OCI-LY3 (cell line): ENCODE results near the gene LTO1.

ENCODE experiments used
- H2AFZ ChIP-seq: fragments of 200-600, 300-600 bp; shearing (Covaris generic); 2 replicates; pipeline ENCODE4 v1.6.0; 2014; ENCODE audit warnings: antibody characterized with exemption, low read depth, low read length
- H3K27ac ChIP-seq: fragments of 200-600, 300-600 bp; sonication (generic); 2 replicates; pipeline ENCODE4 v1.5.1; 2014; ENCODE audit warnings: mild to moderate bottlenecking, low read length, moderate library complexity, mixed read lengths
- H3K27me3 ChIP-seq: fragments of 200-600, 300-600 bp; sonication (generic); 2 replicates; pipeline ENCODE4 v1.6.1; 2014; ENCODE audit warnings: low read depth, low read length, mixed read lengths
- H3K36me3 ChIP-seq: fragments of 200-600, 300-600 bp; sonication (generic); replicated peaks from 2 replicates; pipeline ENCODE3; 2014; ENCODE audit warnings: low read depth, low read length, mixed read lengths
- H3K4me1 ChIP-seq: fragments of 300-600, 200-600 bp; sonication (generic); 2 replicates; pipeline ENCODE4 v1.6.1; 2014; ENCODE audit warnings: low read length, mixed read lengths
- H3K4me2 ChIP-seq: fragments of 200-600, 300-600 bp; sonication (generic); 2 replicates; pipeline ENCODE4 v1.6.1; 2014; ENCODE audit warnings: low read length, mixed read lengths
- H3K4me3 ChIP-seq: fragments of 300-600, 200-600 bp; sonication (generic); 2 replicates; pipeline ENCODE4 v1.5.1; 2014; ENCODE audit warnings: antibody characterized with exemption, mild to moderate bottlenecking, low read length, moderate library complexity
- H3K79me2 ChIP-seq: fragments of 300-600, 200-600 bp; shearing (Covaris generic); 2 replicates; pipeline ENCODE4 v1.6.1; 2014; ENCODE audit warnings: mild to moderate bottlenecking, low read length, mixed read lengths
- H3K9ac ChIP-seq: fragments of 300-600, 200-600 bp; shearing (Covaris generic); 2 replicates; pipeline ENCODE4 v1.6.0; 2014; ENCODE audit warnings: mild to moderate bottlenecking, low read length, moderate library complexity
- H3K9me3 ChIP-seq: fragments of 200-600, 300-600 bp; shearing (Covaris generic); 2 replicates; pipeline ENCODE4 v1.6.1; 2014; ENCODE audit warnings: low read length, mixed read lengths; ENCODE audit not compliant: insufficient read depth
- H4K20me1 ChIP-seq: fragments of 200-600, 300-600 bp; sonication (generic); 2 replicates; pipeline ENCODE4 v1.6.1; 2016; ENCODE audit warnings: low read length, mixed read lengths; ENCODE audit not compliant: insufficient read depth
- EZH2phosphoT487 ChIP-seq: fragments of 200-600 bp; shearing (Covaris generic); IDR thresholded peaks from 2 replicates; pipeline ENCODE4 v1.6.1; 2018; ENCODE audit warnings: antibody characterized with exemption, mixed run types, low read depth
- TF ChIP-seq, protein P1 (sequence below): fragments of 200-600, 300-600 bp; sonication (generic); IDR thresholded peaks from 2 replicates; pipeline ENCODE4 v1.5.1; 2014; ENCODE audit warnings: antibody characterized with exemption, low read length, low read depth

Gene LTO1

DNA sequence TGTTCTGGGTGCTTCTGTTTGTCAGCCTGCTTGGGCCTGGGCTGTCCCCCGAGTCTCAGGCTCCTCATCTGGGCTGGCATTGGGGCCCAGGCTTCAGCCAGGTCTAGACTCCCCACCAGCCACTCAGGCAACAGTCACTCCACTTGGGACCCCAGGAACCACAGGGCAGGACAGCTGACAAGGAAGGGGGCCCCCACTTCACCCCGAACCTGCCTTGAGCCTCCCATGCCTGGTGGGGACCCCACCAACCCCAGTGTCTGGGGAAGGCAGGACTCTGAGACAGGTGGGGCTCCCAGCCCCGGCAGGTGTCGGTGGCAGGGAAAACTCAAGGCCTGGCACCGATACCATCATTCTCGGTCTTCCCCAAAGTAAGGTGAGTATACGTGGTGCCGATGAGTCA, 11.7 kb upstream of the LTO1 start:
- no peaks in the 10 kb centered on the region for H3K79me2 ChIP-seq
- no peaks in the 10 kb centered on the region for H4K20me1 ChIP-seq
- TF ChIP-seq EZH2phosphoT487 = no peak
- TF ChIP-seq, protein P1, sequence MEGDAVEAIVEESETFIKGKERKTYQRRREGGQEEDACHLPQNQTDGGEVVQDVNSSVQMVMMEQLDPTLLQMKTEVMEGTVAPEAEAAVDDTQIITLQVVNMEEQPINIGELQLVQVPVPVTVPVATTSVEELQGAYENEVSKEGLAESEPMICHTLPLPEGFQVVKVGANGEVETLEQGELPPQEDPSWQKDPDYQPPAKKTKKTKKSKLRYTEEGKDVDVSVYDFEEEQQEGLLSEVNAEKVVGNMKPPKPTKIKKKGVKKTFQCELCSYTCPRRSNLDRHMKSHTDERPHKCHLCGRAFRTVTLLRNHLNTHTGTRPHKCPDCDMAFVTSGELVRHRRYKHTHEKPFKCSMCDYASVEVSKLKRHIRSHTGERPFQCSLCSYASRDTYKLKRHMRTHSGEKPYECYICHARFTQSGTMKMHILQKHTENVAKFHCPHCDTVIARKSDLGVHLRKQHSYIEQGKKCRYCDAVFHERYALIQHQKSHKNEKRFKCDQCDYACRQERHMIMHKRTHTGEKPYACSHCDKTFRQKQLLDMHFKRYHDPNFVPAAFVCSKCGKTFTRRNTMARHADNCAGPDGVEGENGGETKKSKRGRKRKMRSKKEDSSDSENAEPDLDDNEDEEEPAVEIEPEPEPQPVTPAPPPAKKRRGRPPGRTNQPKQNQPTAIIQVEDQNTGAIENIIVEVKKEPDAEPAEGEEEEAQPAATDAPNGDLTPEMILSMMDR = no peak
- H3K4me3 ChIP-seq = no peak overlapping the region
- H3K9me3 ChIP-seq = no peaks in the 10 kb centered on the region
- H3K4me1 ChIP-seq = peaks cover 13% of the 10 kb centered on the region
- H3K27me3 ChIP-seq = no peaks in the 10 kb centered on the region
- H3K9ac ChIP-seq = no peak overlapping the region
- no peak overlapping the region for H2AFZ ChIP-seq
- no peak overlapping the region for H3K4me2 ChIP-seq
- H3K27ac ChIP-seq = no peak overlapping the region
- no peaks in the 10 kb centered on the region for H3K36me3 ChIP-seq

DNA sequence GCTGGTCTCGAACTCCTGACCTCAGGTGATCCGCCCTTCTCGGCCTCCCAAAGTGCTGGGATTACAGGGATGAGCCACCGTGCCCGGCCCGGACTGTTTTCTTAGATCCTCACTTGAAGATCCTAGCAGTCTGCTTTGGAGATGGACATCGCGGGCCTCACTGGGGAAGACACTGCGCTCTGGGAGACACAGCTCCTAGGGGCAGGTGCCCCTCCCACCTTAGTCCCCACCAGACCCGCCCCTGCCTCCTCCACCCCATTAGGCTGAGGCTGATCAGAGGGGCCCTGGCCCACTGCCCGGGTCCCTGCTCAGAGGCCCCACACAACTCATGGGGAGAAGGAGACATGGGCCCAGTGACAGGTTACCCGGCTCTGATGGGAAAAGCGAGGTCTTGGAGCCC, 11.3 kb upstream of the LTO1 start:
- Histone ChIP-seq H3K4me1 (peaks cover 13% of the 10 kb centered on the region), H3K9ac (no peak overlapping the region), H4K20me1 (no peaks in the 10 kb centered on the region), H3K36me3 (no peaks in the 10 kb centered on the region), H3K27me3 (no peaks in the 10 kb centered on the region), H3K4me3 (no peak overlapping the region), H3K27ac (no peak overlapping the region), H2AFZ (no peak overlapping the region), H3K79me2 (no peaks in the 10 kb centered on the region), H3K4me2 (peak overlapping the region; percentile 99), H3K9me3 (no peaks in the 10 kb centered on the region)
- TF ChIP-seq, protein P1 = no peak
- TF ChIP-seq EZH2phosphoT487 = no peak

DNA sequence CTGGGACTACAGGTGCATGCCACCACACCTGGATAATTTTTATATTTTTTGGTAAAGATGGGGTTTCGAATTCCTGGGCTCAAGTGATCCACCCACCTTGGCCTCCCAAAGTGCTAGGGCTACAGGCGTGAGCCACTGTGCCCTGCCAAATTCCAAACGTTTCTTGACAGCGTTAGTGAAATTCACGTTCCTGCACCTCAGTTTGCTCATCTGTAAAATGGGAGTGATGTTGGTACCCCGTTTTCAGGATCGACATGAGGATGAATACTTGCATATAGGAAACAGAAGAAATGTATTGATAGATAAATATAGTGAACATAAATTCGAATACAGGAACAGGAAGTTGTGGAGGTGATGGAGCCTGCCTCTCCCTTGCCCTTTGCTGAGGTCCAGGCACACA, 10.2 kb upstream of the LTO1 start:
- peak overlapping the region; percentile 79 for H3K4me3 ChIP-seq
- TF ChIP-seq, protein P1 = no peak
- no peak for TF ChIP-seq EZH2phosphoT487
- no peaks in the 10 kb centered on the region for H4K20me1 ChIP-seq
- H3K27me3 ChIP-seq = no peaks in the 10 kb centered on the region
- peak overlapping the region; percentile 56 for H3K9ac ChIP-seq
- peak overlapping the region; percentile 97 for H2AFZ ChIP-seq
- no peaks in the 10 kb centered on the region for H3K36me3 ChIP-seq
- H3K79me2 ChIP-seq = no peaks in the 10 kb centered on the region
- peak overlapping the region; percentile 99 for H3K4me2 ChIP-seq
- no peaks in the 10 kb centered on the region for H3K9me3 ChIP-seq
- no peak overlapping the region for H3K27ac ChIP-seq
- H3K4me1 ChIP-seq = peaks cover 13% of the 10 kb centered on the region

DNA sequence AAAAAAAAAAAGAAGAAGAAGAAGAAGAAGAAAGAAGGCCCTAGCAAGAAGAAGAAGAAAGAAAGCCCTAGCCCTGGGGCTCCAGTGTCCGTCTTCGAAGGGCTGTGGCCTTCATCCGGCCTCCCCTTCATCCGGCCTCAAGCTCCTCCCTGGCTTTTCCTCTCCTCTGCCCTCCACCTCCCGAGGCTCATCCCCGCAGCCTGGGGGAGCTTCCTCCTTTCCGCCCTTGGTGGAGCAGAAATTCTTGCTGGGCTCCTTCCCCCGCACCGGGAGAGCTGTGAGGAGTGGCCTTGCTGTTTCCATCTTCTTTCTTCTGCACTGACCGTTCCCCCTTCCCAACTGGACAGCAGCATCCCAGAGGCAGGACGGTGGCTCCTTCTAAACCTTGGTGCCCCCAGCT, 9.5 kb upstream of the LTO1 start:
- H3K79me2 ChIP-seq = no peaks in the 10 kb centered on the region
- no peak overlapping the region for H3K9ac ChIP-seq
- no peak overlapping the region for H3K27ac ChIP-seq
- no peak overlapping the region for H3K4me3 ChIP-seq
- no peaks in the 10 kb centered on the region for H4K20me1 ChIP-seq
- H3K36me3 ChIP-seq = no peaks in the 10 kb centered on the region
- peaks cover 13% of the 10 kb centered on the region for H3K4me1 ChIP-seq
- H3K9me3 ChIP-seq = no peaks in the 10 kb centered on the region
- TF ChIP-seq EZH2phosphoT487 = no peak
- TF ChIP-seq, protein P1 = no peak
- no peak overlapping the region for H2AFZ ChIP-seq
- no peak overlapping the region for H3K4me2 ChIP-seq
- H3K27me3 ChIP-seq = no peaks in the 10 kb centered on the region
